IMR-90 (cell line): ENCODE data around the gene BRIP1. TPM values are rescaled to one million over a fixed set of nuclear protein-coding genes. Genes with fewer than 3 reads are reported as not detected.

Experiments used
- ATAC-seq: fragments of 200-7000 bp; cut with Tn5 transposase; 2 replicates; pipeline ENCODE4 v1.9.1; 2020; ENCODE audit warnings: low read depth, mild to moderate bottlenecking, moderate library complexity
- BruUV-seq: library from RNA; stranded (reverse); fragments of 400-500 nt; replicated peaks from 2 replicates; lab custom pipeline; 2021; lab: Mats Ljungman, UMichigan
- CTCF ChIA-PET: fragments of 300-600 bp; formaldehyde crosslinking; extraction: SDS; loops from one replicate; lab custom pipeline; 2021; ENCODE audit warnings: antibody characterized with exemption; lab: Yijun Ruan, JAX
- POLR2A ChIA-PET: fragments of 300-600 bp; sonication (Branson Sonifier 250); formaldehyde crosslinking; loops from one replicate; lab custom pipeline; 2022; ENCODE audit warnings: antibody characterized with exemption; ENCODE audit not compliant: unreplicated experiment; lab: Charles Lee
- DNase-seq: peaks from one replicate; pipeline ENCODE4 v3.0.0; 2013
- H2AFZ ChIP-seq: replicated peaks from 2 replicates; pipeline ENCODE3; 2013; ENCODE audit warnings: low read length, mild to moderate bottlenecking; ENCODE audit not compliant: poor library complexity
- H2AK5ac ChIP-seq: 2 replicates; pipeline ENCODE4 v1.6.1; 2013; ENCODE audit warnings: low read depth, low read length, inconsistent platforms
- H2AK9ac ChIP-seq: replicated peaks from 2 replicates; pipeline ENCODE3; 2013; ENCODE audit warnings: mild to moderate bottlenecking, low read depth, low read length, moderate library complexity; ENCODE audit not compliant: poor library complexity
- H2BK120ac ChIP-seq: 2 replicates; pipeline ENCODE4 v1.6.1; 2013; ENCODE audit warnings: low read depth, low read length, inconsistent platforms
- H2BK15ac ChIP-seq: 3 replicates; pipeline ENCODE4 v1.6.1; 2013; ENCODE audit warnings: low read depth, low read length, inconsistent platforms
- H2BK20ac ChIP-seq: 2 replicates; pipeline ENCODE4 v1.6.1; 2013; ENCODE audit warnings: low read depth, mild to moderate bottlenecking, inconsistent platforms, low read length, moderate library complexity
- H2BK5ac ChIP-seq: 2 replicates; pipeline ENCODE4 v1.6.1; 2013; ENCODE audit warnings: mild to moderate bottlenecking, low read depth, low read length, inconsistent platforms; ENCODE audit not compliant: poor library complexity, severe bottlenecking
- H3K14ac ChIP-seq: replicated peaks from 2 replicates; pipeline ENCODE4 v1.6.1; 2013; ENCODE audit warnings: low read depth, low read length, inconsistent platforms
- H3K18ac ChIP-seq: 2 replicates; pipeline ENCODE4 v1.6.1; 2013; ENCODE audit warnings: low read depth, low read length, control low read depth
- H3K23ac ChIP-seq: 2 replicates; pipeline ENCODE4 v1.6.1; 2013; ENCODE audit warnings: low read depth, low read length, inconsistent platforms
- H3K27ac ChIP-seq: 2 replicates; pipeline ENCODE4 v1.5.1; 2013; ENCODE audit warnings: mild to moderate bottlenecking, control low read depth, low read length; ENCODE audit not compliant: insufficient read depth
- H3K27me3 ChIP-seq: 2 replicates; pipeline ENCODE4 v1.6.1; 2013; ENCODE audit warnings: low read length; ENCODE audit not compliant: control insufficient read depth, insufficient read depth
- H3K36me3 ChIP-seq: 2 replicates; pipeline ENCODE4 v1.6.1; 2013; ENCODE audit warnings: low read length, mixed read lengths; ENCODE audit not compliant: control insufficient read depth, insufficient read depth
- H3K4ac ChIP-seq: 2 replicates; pipeline ENCODE4 v1.6.1; 2013; ENCODE audit warnings: low read depth, low read length, inconsistent platforms
- H3K4me1 ChIP-seq: 2 replicates; pipeline ENCODE4 v1.6.1; 2013; ENCODE audit warnings: low read length, mixed read lengths; ENCODE audit not compliant: control insufficient read depth, insufficient read depth
- H3K4me2 ChIP-seq: 2 replicates; pipeline ENCODE4 v1.6.1; 2013; ENCODE audit warnings: low read depth, mild to moderate bottlenecking, control low read depth, low read length, moderate library complexity
- H3K4me3 ChIP-seq: 2 replicates; pipeline ENCODE4 v1.5.1; 2013; ENCODE audit warnings: low read depth, mild to moderate bottlenecking, control low read depth, low read length, moderate library complexity; ENCODE audit not compliant: insufficient read depth
- H3K56ac ChIP-seq: 2 replicates; pipeline ENCODE4 v1.6.1; 2013; ENCODE audit warnings: low read length, inconsistent platforms; ENCODE audit not compliant: insufficient read depth; ENCODE audit errors: extremely low read depth
- H3K79me1 ChIP-seq, 2 experiments: 2 replicates each; pipeline ENCODE4 v1.6.1; 2013; ENCODE audit warnings: low read length in 2 of 2, inconsistent platforms in 1 of 2, low read depth in 1 of 2
- H3K9ac ChIP-seq: 2 replicates; pipeline ENCODE4 v1.6.1; 2013; ENCODE audit warnings: low read depth, low read length, control low read depth
- H3K9me1 ChIP-seq: 2 replicates; pipeline ENCODE4 v1.6.1; 2013; ENCODE audit warnings: low read length, inconsistent platforms; ENCODE audit not compliant: insufficient read depth
- H3K9me3 ChIP-seq: 2 replicates; pipeline ENCODE4 v1.6.1; 2013; ENCODE audit warnings: low read length; ENCODE audit not compliant: control insufficient read depth, insufficient read depth
- H4K20me1 ChIP-seq: 2 replicates; pipeline ENCODE4 v1.6.1; 2013; ENCODE audit warnings: low read length, inconsistent platforms; ENCODE audit not compliant: insufficient read depth
- H4K5ac ChIP-seq: 2 replicates; pipeline ENCODE4 v1.6.1; 2013; ENCODE audit warnings: mild to moderate bottlenecking, low read depth, low read length, control low read depth
- H4K8ac ChIP-seq, 2 experiments: 2 replicates each; pipeline ENCODE4 v1.6.1; 2013; ENCODE audit warnings: low read depth in 2 of 2, low read length in 2 of 2, control low read depth in 1 of 2, inconsistent platforms in 1 of 2
- H4K91ac ChIP-seq: 2 replicates; pipeline ENCODE4 v1.6.1; 2013; ENCODE audit warnings: low read depth, low read length, inconsistent platforms; ENCODE audit not compliant: insufficient read depth
- BHLHE40 ChIP-seq: fragments of 150-350 bp; IDR thresholded peaks from 2 replicates; pipeline ENCODE4 v1.6.1; 2016; ENCODE audit warnings: mild to moderate bottlenecking, low read depth, low read length
- CEBPB ChIP-seq: IDR thresholded peaks from 2 replicates; pipeline ENCODE4 v1.6.1; 2012; ENCODE audit warnings: low read depth, low read length, improper control_type of control experiment
- CHD1 ChIP-seq: IDR thresholded peaks from 2 replicates; pipeline ENCODE4 v1.6.1; 2012; ENCODE audit warnings: low read depth, low read length, improper control_type of control experiment
- FOS ChIP-seq: fragments of 150-350 bp; IDR thresholded peaks from 2 replicates; pipeline ENCODE4 v1.6.1; 2016; ENCODE audit warnings: low read depth, low read length
- MAFK ChIP-seq: IDR thresholded peaks from 2 replicates; pipeline ENCODE4 v1.6.1; 2012; ENCODE audit warnings: low read depth, low read length, improper control_type of control experiment
- MAZ ChIP-seq: IDR thresholded peaks from 2 replicates; pipeline ENCODE4 v1.6.1; 2012; ENCODE audit warnings: low read depth, mild to moderate bottlenecking, low read length, improper control_type of control experiment, moderate library complexity, borderline replicate concordance
- MXI1 ChIP-seq: IDR thresholded peaks from 2 replicates; pipeline ENCODE4 v1.6.1; 2012; ENCODE audit warnings: low read depth, mild to moderate bottlenecking, low read length, moderate library complexity, borderline replicate concordance
- NFE2L2 ChIP-seq: fragments of 150-350 bp; IDR thresholded peaks from 2 replicates; pipeline ENCODE4 v1.6.1; 2016; ENCODE audit warnings: low read depth, mild to moderate bottlenecking, low read length
- POLR2A ChIP-seq: IDR thresholded peaks from 2 replicates; pipeline ENCODE4 v1.6.1; 2012; ENCODE audit warnings: mild to moderate bottlenecking, low read depth, low read length
- RAD21 ChIP-seq: IDR thresholded peaks from 2 replicates; pipeline ENCODE4 v1.6.1; 2012; ENCODE audit warnings: low read length, improper control_type of control experiment
- RCOR1 ChIP-seq: IDR thresholded peaks from 2 replicates; pipeline ENCODE4 v1.6.1; 2012; ENCODE audit warnings: mild to moderate bottlenecking, low read length, improper control_type of control experiment; ENCODE audit not compliant: insufficient replicate concordance
- RFX5 ChIP-seq: IDR thresholded peaks from 2 replicates; pipeline ENCODE4 v1.8.0; 2012; ENCODE audit warnings: low read depth, mild to moderate bottlenecking, low read length, moderate library complexity
- SMC3 ChIP-seq: fragments of 150-350 bp; IDR thresholded peaks from 2 replicates; pipeline ENCODE4 v1.6.1; 2016; ENCODE audit warnings: low read depth, mild to moderate bottlenecking, antibody characterized with exemption, low read length, moderate library complexity
- WGBS, 2 experiments: methylation state at CpG; one replicate each; pipeline versions ENCODE4 v1.1.5 to v1.1.7; 2013; ENCODE audit warnings: missing lambda C conversion rate in 2 of 2; ENCODE audit not compliant: insufficient read length in 1 of 2; ENCODE audit errors: extremely low coverage in 2 of 2; 5-methylcytosine and 5-hydroxymethylcytosine counted together
- dilution Hi-C: fragments of 300-500 bp; cut with HindIII; formaldehyde crosslinking; loops from one replicate; pipeline ENCODE4 v1.14.3; 2018; ENCODE audit warnings: low sequenced_read_pairs; ENCODE audit not compliant: unreplicated experiment
- in situ Hi-C: fragments of 300-500 bp; cut with MboI; formaldehyde crosslinking; loops from 3 replicates; pipeline ENCODE4 v1.14.3; 2019; ENCODE audit warnings: low sequenced_read_pairs, inconsistent platforms, mixed read lengths
- intact Hi-C: fragments of 100-400 bp; cut with micrococcal nuclease; formaldehyde crosslinking; loops from 2 replicates; pipeline ENCODE4 v1.10.0; 2022
- polyA plus RNA-seq, 3 experiments: library from polyadenylated mRNA; depleted of rRNA; stranded (reverse); fragments of >200 nt; gene quantifications; 2 replicates each; pipeline ENCODE4 v1.2.3, GENCODE V29; 2012; ENCODE audit warnings: low replicate concordance in 1 of 3
- total RNA-seq: library from RNA; depleted of rRNA; stranded (reverse); fragments of >200 nt; gene quantifications from 2 replicates; pipeline ENCODE4 v1.2.3, GENCODE V29; 2012
- TF ChIP-seq, protein P1 (sequence below): fragments of 150-350 bp; IDR thresholded peaks from 2 replicates; pipeline ENCODE4 v1.6.1; 2016; ENCODE audit warnings: low read depth, mild to moderate bottlenecking, low read length, moderate library complexity, borderline replicate concordance
- TF ChIP-seq, protein P2 (sequence below): conservative IDR thresholded peaks from 2 replicates; pipeline ENCODE4 v1.5.1; 2012; ENCODE audit warnings: mild to moderate bottlenecking, low read depth, low read length, improper control_type of control experiment
- TF ChIP-seq, protein P3 (sequence below): fragments of 150-350 bp; IDR thresholded peaks from 2 replicates; pipeline ENCODE4 v1.6.1; 2017; ENCODE audit warnings: mild to moderate bottlenecking, antibody characterized with exemption, low read length, low read depth

The BRIP1 gene
- total and polyA plus RNA-seq, 2 of the 4 experiments (the other 2 are of a cell fraction): 6.1 to 19.7 TPM

DNA sequence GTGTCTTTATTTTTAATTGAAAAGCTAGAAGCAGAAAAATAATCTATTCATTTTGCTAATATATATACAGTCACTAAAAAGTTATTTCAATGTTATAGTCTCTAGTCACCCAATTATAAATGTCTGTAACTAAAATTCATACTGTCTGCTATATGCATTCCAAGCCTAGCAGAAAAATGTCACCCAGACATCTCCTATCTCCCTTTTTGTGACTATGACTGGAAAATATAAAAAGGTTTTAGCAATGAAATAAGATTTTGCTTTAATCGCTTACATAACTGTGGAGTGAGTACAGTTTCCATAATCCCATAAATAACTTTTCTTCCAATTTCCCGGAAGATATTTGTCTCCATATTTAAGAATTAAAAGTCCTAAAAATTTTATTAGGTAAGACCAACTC is 88.6 kb downstream of the BRIP1 start:
- H2AK9ac ChIP-seq: no peak overlapping the region
- no CpG with 5 or more reads among the region's 2 CpGs for WGBS, 2 experiments
- H3K9me3 ChIP-seq: no peaks in the 10 kb centered on the region; the same call in 1 of the 2 replicates
- H3K4ac ChIP-seq: no peak overlapping the region
- H2BK5ac ChIP-seq: peak overlapping the region; percentile 19
- no peak overlapping the region for H3K14ac ChIP-seq
- no peak overlapping the region for H3K56ac ChIP-seq
- dilution Hi-C loops: no loop called here
- ChIA-PET POLR2A (no interaction called here), CTCF (no interaction called here)
- H2AFZ ChIP-seq: no peak overlapping the region
- no peak overlapping the region for H4K91ac ChIP-seq
- H2BK20ac ChIP-seq: no peak overlapping the region
- H3K9me1 ChIP-seq: no peaks in the 10 kb centered on the region
- intact Hi-C loops: loop anchor here (5.0 kb wide), 1 partner anchor 37 kb away; no protein-coding TSS in a partner anchor
- TF ChIP-seq, protein P1, sequence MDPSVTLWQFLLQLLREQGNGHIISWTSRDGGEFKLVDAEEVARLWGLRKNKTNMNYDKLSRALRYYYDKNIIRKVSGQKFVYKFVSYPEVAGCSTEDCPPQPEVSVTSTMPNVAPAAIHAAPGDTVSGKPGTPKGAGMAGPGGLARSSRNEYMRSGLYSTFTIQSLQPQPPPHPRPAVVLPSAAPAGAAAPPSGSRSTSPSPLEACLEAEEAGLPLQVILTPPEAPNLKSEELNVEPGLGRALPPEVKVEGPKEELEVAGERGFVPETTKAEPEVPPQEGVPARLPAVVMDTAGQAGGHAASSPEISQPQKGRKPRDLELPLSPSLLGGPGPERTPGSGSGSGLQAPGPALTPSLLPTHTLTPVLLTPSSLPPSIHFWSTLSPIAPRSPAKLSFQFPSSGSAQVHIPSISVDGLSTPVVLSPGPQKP: no peak
- TF ChIP-seq MAZ (no peak), CHD1 (no peak), RAD21 (no peak), POLR2A (no peak), NFE2L2 (no peak), BHLHE40 (no peak), CEBPB (no peak), RFX5 (no peak), MAFK (no peak), SMC3 (no peak), MXI1 (no peak), RCOR1 (no peak), FOS (no peak)
- TF ChIP-seq, protein P2, sequence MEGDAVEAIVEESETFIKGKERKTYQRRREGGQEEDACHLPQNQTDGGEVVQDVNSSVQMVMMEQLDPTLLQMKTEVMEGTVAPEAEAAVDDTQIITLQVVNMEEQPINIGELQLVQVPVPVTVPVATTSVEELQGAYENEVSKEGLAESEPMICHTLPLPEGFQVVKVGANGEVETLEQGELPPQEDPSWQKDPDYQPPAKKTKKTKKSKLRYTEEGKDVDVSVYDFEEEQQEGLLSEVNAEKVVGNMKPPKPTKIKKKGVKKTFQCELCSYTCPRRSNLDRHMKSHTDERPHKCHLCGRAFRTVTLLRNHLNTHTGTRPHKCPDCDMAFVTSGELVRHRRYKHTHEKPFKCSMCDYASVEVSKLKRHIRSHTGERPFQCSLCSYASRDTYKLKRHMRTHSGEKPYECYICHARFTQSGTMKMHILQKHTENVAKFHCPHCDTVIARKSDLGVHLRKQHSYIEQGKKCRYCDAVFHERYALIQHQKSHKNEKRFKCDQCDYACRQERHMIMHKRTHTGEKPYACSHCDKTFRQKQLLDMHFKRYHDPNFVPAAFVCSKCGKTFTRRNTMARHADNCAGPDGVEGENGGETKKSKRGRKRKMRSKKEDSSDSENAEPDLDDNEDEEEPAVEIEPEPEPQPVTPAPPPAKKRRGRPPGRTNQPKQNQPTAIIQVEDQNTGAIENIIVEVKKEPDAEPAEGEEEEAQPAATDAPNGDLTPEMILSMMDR: no peak
- TF ChIP-seq, protein P3, sequence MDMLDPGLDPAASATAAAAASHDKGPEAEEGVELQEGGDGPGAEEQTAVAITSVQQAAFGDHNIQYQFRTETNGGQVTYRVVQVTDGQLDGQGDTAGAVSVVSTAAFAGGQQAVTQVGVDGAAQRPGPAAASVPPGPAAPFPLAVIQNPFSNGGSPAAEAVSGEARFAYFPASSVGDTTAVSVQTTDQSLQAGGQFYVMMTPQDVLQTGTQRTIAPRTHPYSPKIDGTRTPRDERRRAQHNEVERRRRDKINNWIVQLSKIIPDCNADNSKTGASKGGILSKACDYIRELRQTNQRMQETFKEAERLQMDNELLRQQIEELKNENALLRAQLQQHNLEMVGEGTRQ: no peak
- no peak overlapping the region for H2BK15ac ChIP-seq
- H3K4me2 ChIP-seq: no peak overlapping the region
- H4K20me1 ChIP-seq: no peaks in the 10 kb centered on the region
- no TSS peak for BruUV-seq
- no peak for ATAC-seq
- H3K27me3 ChIP-seq: no peaks in the 10 kb centered on the region
- no peak overlapping the region for H2BK120ac ChIP-seq
- in situ Hi-C loops: no loop called here
- H3K4me3 ChIP-seq: no peak overlapping the region
- H3K18ac ChIP-seq: no peak overlapping the region
- no peak overlapping the region for H4K5ac ChIP-seq
- peaks cover 3% of the 10 kb centered on the region; the same call in 1 of the 2 replicates for H3K4me1 ChIP-seq
- no peak overlapping the region for H3K27ac ChIP-seq
- H3K9ac ChIP-seq: no peak overlapping the region
- no peak overlapping the region for H3K23ac ChIP-seq
- no peak overlapping the region for H2AK5ac ChIP-seq
- H3K36me3 ChIP-seq: no peaks in the 10 kb centered on the region
- peaks cover 4 to 17% of the 10 kb centered on the region in 2 experiments; a peak in 3 of 4 replicates for H3K79me1 ChIP-seq
- H4K8ac ChIP-seq: no peak overlapping the region; a peak in 1 of 4 replicates
- no peak for DNase-seq
